HCT116 (cell line): Measurements from ENCODE around the gene MYLK3. TPM values are rescaled to one million over a fixed set of nuclear protein-coding genes. Genes with fewer than 3 reads are reported as not detected.

Experiments
- ATAC-seq: fragments of 200-7000 bp; cut with Tn5 transposase; 2 replicates; pipeline ENCODE4 v1.9.1; 2020; ENCODE audit warnings: mild to moderate bottlenecking, moderate library complexity
- BruUV-seq: library from RNA; stranded (reverse); fragments of 400-500 nt; replicated peaks from 2 replicates; lab custom pipeline; 2021; lab: Mats Ljungman, UMichigan
- CTCF ChIA-PET: fragments of 300-600 bp; sonication (Branson Sonifier 250); formaldehyde crosslinking; loops from one replicate; lab custom pipeline; 2021; ENCODE audit warnings: antibody characterized with exemption; lab: Charles Lee
- POLR2A ChIA-PET: fragments of 300-600, 350-600 bp; sonication (Branson Sonifier 250); formaldehyde crosslinking; loops from one replicate; lab custom pipeline; 2021; ENCODE audit warnings: antibody characterized with exemption; lab: Charles Lee
- RAD21 ChIA-PET, 2 experiments: fragments of 300-600 bp; sonication (Branson Sonifier 250); formaldehyde crosslinking; loops; one replicate each; lab custom pipeline; 2023; ENCODE audit warnings: low total read pairs in 2 of 2; ENCODE audit not compliant: uncharacterized antibody in 2 of 2, unreplicated experiment in 2 of 2, low non-redundant PET in 1 of 2; lab: Charles Lee
- DNase-seq: peaks from one replicate; pipeline ENCODE4 v3.0.0-alpha.2; 2010; ENCODE audit warnings: low read depth, low spot score
- H2AFZ ChIP-seq: fragments of 200-600 bp; shearing (Covaris generic), sonication (generic); 2 replicates; pipeline ENCODE4 v1.6.1; 2017; ENCODE audit warnings: low read depth, mixed run types, mixed read lengths, antibody characterized with exemption, low read length; ENCODE audit not compliant: poor library complexity, severe bottlenecking
- H3K27ac ChIP-seq: 2 replicates; pipeline ENCODE4 v1.5.1; 2012; ENCODE audit warnings: low read depth, low read length
- H3K27me3 ChIP-seq: fragments of 200-600 bp; sonication (generic); 2 replicates; pipeline ENCODE4 v1.6.1; 2016; ENCODE audit warnings: mixed run types, low read length, mixed read lengths; ENCODE audit not compliant: insufficient read depth
- H3K36me3 ChIP-seq, 2 experiments: fragments of 200-500 bp in 1 of 2; fragments of 200-600 bp in 1 of 2; sonication (Bioruptor generic) in 1 of 2; sonication (generic) in 1 of 2; 2 replicates each; pipeline versions ENCODE4 v1.5.1 to v1.6.1; 2014 to 2016; ENCODE audit warnings: low read length in 2 of 2, inconsistent platforms in 1 of 2, mixed read lengths in 1 of 2, mixed run types in 1 of 2; ENCODE audit not compliant: insufficient read depth in 2 of 2, control insufficient read depth in 1 of 2
- H3K4me1 ChIP-seq, 2 experiments: fragments of 200-600 bp in 1 of 2; sonication (generic) in 1 of 2; 2 replicates each; pipeline versions ENCODE4 v1.5.1 to v1.6.1; 2012 to 2017; ENCODE audit warnings: low read length in 2 of 2, inconsistent platforms in 1 of 2, mild to moderate bottlenecking in 1 of 2, mixed read lengths in 1 of 2, mixed run types in 1 of 2, moderate library complexity in 1 of 2; ENCODE audit not compliant: insufficient read depth in 2 of 2, control insufficient read depth in 1 of 2
- H3K4me2 ChIP-seq: fragments of 200-600 bp; sonication (generic); 2 replicates; pipeline ENCODE4 v1.6.1; 2017; ENCODE audit warnings: mixed run types, low read length, mixed read lengths
- H3K4me3 ChIP-seq, 2 experiments: fragments of 200-600 bp in 1 of 2; sonication (generic) in 1 of 2; replicated peaks in 1 of 2; 2 replicates each; pipeline ENCODE4 v1.5.1; 2011 to 2016; ENCODE audit warnings: low read length in 2 of 2, control low read depth in 1 of 2, low read depth in 1 of 2, mild to moderate bottlenecking in 1 of 2, mixed read lengths in 1 of 2, mixed run types in 1 of 2
- H3K79me2 ChIP-seq: fragments of 200-600 bp; sonication (generic); 2 replicates; pipeline ENCODE4 v1.6.1; 2017; ENCODE audit warnings: mild to moderate bottlenecking, mixed run types, low read length, moderate library complexity, mixed read lengths; ENCODE audit not compliant: insufficient read depth
- H3K9ac ChIP-seq: fragments of 200-600 bp; sonication (generic); 2 replicates; pipeline ENCODE4 v1.6.1; 2016; ENCODE audit warnings: low read length, mixed read lengths
- H3K9me2 ChIP-seq: fragments of 200-600 bp; sonication (generic), shearing (Covaris generic); 2 replicates; pipeline ENCODE4 v1.6.1; 2017; ENCODE audit warnings: mixed run types, mild to moderate bottlenecking, moderate library complexity; ENCODE audit not compliant: insufficient read depth
- H3K9me3 ChIP-seq, 2 experiments: fragments of 200-500 bp in 1 of 2; fragments of 200-600 bp in 1 of 2; sonication (Bioruptor generic) in 1 of 2; sonication (generic) in 1 of 2; 2 replicates each; pipeline ENCODE4 v1.6.1; 2014 to 2017; ENCODE audit warnings: low read length in 2 of 2, mixed read lengths in 2 of 2, inconsistent platforms in 1 of 2, low read depth in 1 of 2, mild to moderate bottlenecking in 1 of 2, mixed run types in 1 of 2, moderate library complexity in 1 of 2; ENCODE audit not compliant: control insufficient read depth in 1 of 2, insufficient read depth in 1 of 2
- H4K20me1 ChIP-seq: fragments of 200-600 bp; sonication (generic), shearing (Covaris generic); 2 replicates; pipeline ENCODE4 v1.6.1; 2017; ENCODE audit warnings: mixed run types, mild to moderate bottlenecking, moderate library complexity; ENCODE audit not compliant: insufficient read depth
- ATF3 ChIP-seq: IDR thresholded peaks from 2 replicates; pipeline ENCODE4 v1.6.1; 2012
- CEBPB ChIP-seq: IDR thresholded peaks from 2 replicates; pipeline ENCODE4 v1.6.1; 2012; ENCODE audit warnings: low read depth
- EGR1 ChIP-seq: IDR thresholded peaks from 2 replicates; pipeline ENCODE4 v1.6.1; 2012; ENCODE audit warnings: low read depth
- ELF1 ChIP-seq: IDR thresholded peaks from 2 replicates; pipeline ENCODE4 v1.6.1; 2012; ENCODE audit warnings: low read depth, borderline replicate concordance
- EZH2 ChIP-seq: fragments of 200-600 bp; sonication (generic); IDR thresholded peaks from 2 replicates; pipeline ENCODE4 v1.6.1; 2017; ENCODE audit warnings: antibody characterized with exemption, mixed run types
- FOSL1 ChIP-seq: IDR thresholded peaks from 2 replicates; pipeline ENCODE4 v1.6.1; 2012; ENCODE audit warnings: low read depth
- JUND ChIP-seq: IDR thresholded peaks from 2 replicates; pipeline ENCODE4 v1.6.1; 2012
- POLR2A ChIP-seq: IDR thresholded peaks from 2 replicates; pipeline ENCODE4 v1.7.0; 2011; ENCODE audit warnings: borderline replicate concordance; ENCODE audit not compliant: insufficient read depth, insufficient read length; ENCODE audit errors: extremely low read depth
- POLR2AphosphoS5 ChIP-seq: IDR thresholded peaks from 2 replicates; pipeline ENCODE4 v1.6.1; 2011; ENCODE audit warnings: mild to moderate bottlenecking, low read depth, low read length, moderate library complexity
- RAD21 ChIP-seq: IDR thresholded peaks from 2 replicates; pipeline ENCODE4 v1.6.1; 2012; ENCODE audit warnings: low read depth, mild to moderate bottlenecking
- REST ChIP-seq: IDR thresholded peaks from 2 replicates; pipeline ENCODE4 v1.6.1; 2012; ENCODE audit warnings: low read depth
- SIN3A ChIP-seq: IDR thresholded peaks from 2 replicates; pipeline ENCODE4 v1.6.1; 2012; ENCODE audit warnings: low read depth
- SRF ChIP-seq: IDR thresholded peaks from 2 replicates; pipeline ENCODE4 v1.6.1; 2012; ENCODE audit warnings: low read depth
- TCF7L2 ChIP-seq: IDR thresholded peaks from 2 replicates; pipeline ENCODE4 v1.7.0; 2011; ENCODE audit warnings: borderline replicate concordance, inconsistent platforms; ENCODE audit not compliant: insufficient read depth, insufficient read length; ENCODE audit errors: extremely low read depth
- YY1 ChIP-seq: IDR thresholded peaks from 2 replicates; pipeline ENCODE4 v1.6.1; 2011; ENCODE audit warnings: low read length, low read depth, moderate library complexity, mild to moderate bottlenecking; ENCODE audit not compliant: insufficient replicate concordance; ENCODE audit errors: extremely low read depth
- ZFX ChIP-seq: fragments of 450-650 bp; IDR thresholded peaks from 2 replicates; pipeline ENCODE4 v1.6.1; 2017
- ZNF274 ChIP-seq: fragments of 200-500 bp; sonication (Bioruptor generic); IDR thresholded peaks from 2 replicates; pipeline ENCODE4 v1.6.1; 2014; ENCODE audit warnings: mild to moderate bottlenecking, low read depth, low read length, inconsistent platforms
- intact Hi-C: fragments of 100-400 bp; cut with micrococcal nuclease; formaldehyde crosslinking; loops from 2 replicates; pipeline ENCODE4 v1.10.0; 2022
- total RNA-seq: library from RNA; stranded (reverse); gene quantifications from one replicate; pipeline ENCODE4 v1.2.1, GENCODE V29; 2021; ENCODE audit not compliant: unreplicated experiment

Gene MYLK3
- total RNA-seq, 1 experiment from 2014 or later: 0.22 TPM

- CTCF ChIA-PET: no interaction called here
- Histone ChIP-seq H3K4me3 (no peak overlapping the region), H3K79me2 (no peaks in the 10 kb centered on the region), H2AFZ (no peak overlapping the region), H4K20me1 (no peaks in the 10 kb centered on the region), H3K4me2 (no peak overlapping the region), H3K9ac (no peak overlapping the region), H3K9me2 (no peaks in the 10 kb centered on the region), H3K27me3 (no peaks in the 10 kb centered on the region), H3K4me1 (no peaks in the 10 kb centered on the region), H3K36me3 (no peaks in the 10 kb centered on the region), H3K27ac (no peak overlapping the region), H3K9me3 (no peaks in the 10 kb centered on the region)
- TF ChIP-seq POLR2A (no peak), JUND (no peak), EZH2 (no peak), SIN3A (no peak), ZFX (no peak), CEBPB (no peak), YY1 (no peak), POLR2AphosphoS5 (no peak), ATF3 (no peak), RAD21 (no peak), REST (no peak), ZNF274 (no peak), FOSL1 (no peak), ELF1 (no peak), EGR1 (no peak), TCF7L2 (no peak), SRF (no peak)
- BruUV-seq: no TSS peak
- RAD21 ChIA-PET: no interaction called here
- ATAC-seq: no peak
- no peak for DNase-seq
- intact Hi-C loops: no loop called here
- POLR2A ChIA-PET: no interaction called here
Measured at GRCh38 chr16:46706642-46707041, 41.5 kb downstream of the MYLK3 start.
